Activated naive CD4-positive, alpha-beta T cell treated with Interleukin-2 at 50 U/mL for 16 hours (primary cell): ENCODE data around the gene FRY.

Experiments
- DNase-seq: peaks from one replicate; pipeline ENCODE4 v3.0.0-alpha.2; 2020

FRY gene

GRCh38 chr13:32087955-32088747 lies 56.6 kb downstream of the FRY start:
- no peak for DNase-seq

DNA sequence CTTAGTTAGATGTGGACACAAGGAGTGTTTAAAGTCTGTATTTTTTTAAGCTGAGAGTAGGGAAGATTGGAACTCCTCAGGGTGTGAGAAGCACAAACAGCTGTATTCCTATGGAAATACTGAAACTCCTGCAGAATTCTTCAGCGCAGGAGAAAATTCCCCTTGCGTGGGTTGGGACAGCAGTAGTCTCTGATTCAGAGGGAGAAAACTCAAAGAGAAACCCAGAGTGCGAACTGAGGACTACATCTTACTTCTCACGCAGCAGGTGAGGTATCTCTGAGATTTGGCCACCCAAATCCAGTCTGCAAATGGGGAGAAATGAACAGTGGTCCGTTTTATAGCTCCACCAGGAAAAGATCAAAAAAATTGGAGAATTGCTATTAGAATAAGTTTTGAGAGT lies 60.9 kb downstream of the FRY start:
- DNase-seq: no peak

- no peak for DNase-seq
Observed at GRCh38 chr13:32093006-32093405, 61.4 kb downstream of the FRY start.

- no peak for DNase-seq
Observed at GRCh38 chr13:32098272-32098671, 66.7 kb downstream of the FRY start.

GRCh38 chr13:32105653-32106313 lies 74.2 kb downstream of the FRY start:
- DNase-seq: no peak

- DNase-seq: no peak
Observed at GRCh38 chr13:32107474-32107873, 75.9 kb downstream of the FRY start.

GRCh38 chr13:32107973-32108372 lies 76.4 kb downstream of the FRY start:
- DNase-seq: no peak

GRCh38 chr13:32113532-32113931 lies 82.0 kb downstream of the FRY start:
- DNase-seq: no peak

DNA sequence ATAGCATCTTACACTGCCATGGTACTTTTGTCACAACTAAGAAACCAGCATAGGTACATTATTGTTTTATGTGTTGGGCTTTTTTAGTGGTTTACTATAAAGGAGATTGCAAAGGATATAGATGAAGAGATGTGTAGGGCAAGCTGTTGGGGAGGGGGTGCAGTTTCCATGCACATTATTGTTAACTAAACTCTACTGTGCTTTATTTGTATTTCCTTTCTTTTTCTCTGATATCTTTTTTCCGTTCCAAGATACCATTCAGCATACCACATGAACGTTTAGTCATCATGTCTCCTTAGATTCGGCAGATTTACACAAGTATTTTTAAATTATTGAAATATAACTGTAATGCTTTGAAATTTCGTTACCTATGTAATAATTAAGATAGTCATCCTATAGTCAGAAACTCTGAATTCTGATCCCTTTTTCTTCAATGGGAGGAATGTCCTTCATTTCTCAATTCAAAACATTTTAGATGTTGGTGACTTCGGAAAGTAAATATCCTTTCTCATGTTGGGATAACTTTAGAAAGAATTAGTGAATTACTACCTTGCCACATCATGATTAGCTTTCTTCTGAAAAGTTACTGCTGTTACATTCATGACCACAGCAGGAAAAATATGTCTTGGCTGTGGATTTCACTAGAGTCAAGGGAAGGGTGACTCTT lies 82.8 kb downstream of the FRY start:
- no peak for DNase-seq

- DNase-seq: no peak
Observed at GRCh38 chr13:32115066-32115465, 83.5 kb downstream of the FRY start.

GRCh38 chr13:32116210-32116609 lies 84.6 kb downstream of the FRY start:
- DNase-seq: no peak

GRCh38 chr13:32117001-32117400 lies 85.4 kb downstream of the FRY start:
- DNase-seq: no peak

DNA sequence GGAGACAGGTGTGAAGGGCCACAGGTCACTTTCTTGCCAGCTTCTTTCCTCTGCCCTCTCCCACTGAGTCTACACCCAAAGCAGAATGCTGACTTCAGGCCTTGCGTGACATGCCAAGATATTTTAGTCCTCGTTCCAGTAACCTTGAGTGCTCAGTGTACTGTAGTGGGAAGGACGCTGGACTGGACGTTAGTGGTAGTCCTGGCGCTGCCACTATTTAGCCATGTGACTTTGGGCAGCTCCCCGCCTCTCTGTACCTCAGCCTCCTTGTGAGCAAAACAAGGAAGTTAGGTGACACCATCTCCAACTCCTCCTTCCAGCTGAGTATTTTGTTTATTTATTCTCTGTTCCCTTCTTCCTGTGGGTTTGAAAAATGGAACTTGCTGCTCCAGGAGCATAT lies 86.1 kb downstream of the FRY start:
- no peak for DNase-seq

GRCh38 chr13:32121316-32121715 lies 89.7 kb downstream of the FRY start:
- no peak for DNase-seq

GRCh38 chr13:32124743-32125142 lies 93.2 kb downstream of the FRY start:
- no peak for DNase-seq

- DNase-seq: no peak
Observed at GRCh38 chr13:32125221-32125689, 93.7 kb downstream of the FRY start.

- no peak for DNase-seq
Observed at GRCh38 chr13:32125751-32126150, 94.2 kb downstream of the FRY start.

DNA sequence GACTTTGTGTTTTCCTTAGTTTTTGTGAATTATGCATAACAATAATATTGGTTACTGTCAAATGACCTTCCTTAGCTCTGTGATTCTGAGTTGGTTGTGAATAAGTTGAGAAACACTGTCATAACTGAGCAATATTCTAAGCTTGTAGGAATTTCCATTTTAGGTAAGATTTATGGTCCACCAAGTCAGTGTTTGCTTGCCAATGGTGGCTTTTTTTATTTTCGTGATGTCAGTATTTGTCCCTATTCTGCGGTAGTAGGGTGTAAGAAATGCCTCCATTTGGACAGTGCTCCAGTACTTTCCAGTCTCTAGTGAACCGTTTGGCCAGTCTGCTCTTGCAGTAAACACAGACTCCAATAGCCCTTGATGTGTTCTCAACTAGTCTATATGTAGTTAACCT lies 94.7 kb downstream of the FRY start:
- DNase-seq: no peak

- DNase-seq: no peak
Observed at GRCh38 chr13:32126756-32127155, 95.2 kb downstream of the FRY start.

GRCh38 chr13:32127691-32128090 lies 96.1 kb downstream of the FRY start:
- DNase-seq: no peak

GRCh38 chr13:32134241-32135055 lies 102.9 kb downstream of the FRY start:
- DNase-seq: no peak

GRCh38 chr13:32135056-32135390 lies 103.4 kb downstream of the FRY start:
- DNase-seq: no peak

GRCh38 chr13:32135655-32136054 lies 104.1 kb downstream of the FRY start:
- DNase-seq: no peak
